Endodermal cell (in vitro differentiated cells): Measurements from ENCODE around the gene ARHGEF28. TPM values are rescaled to one million over a fixed set of nuclear protein-coding genes. Genes with fewer than 3 reads are reported as not detected.

Source experiments
- DNase-seq: peaks from one replicate; pipeline ENCODE4 v3.0.0-alpha.2; 2017
- H3K27ac ChIP-seq: 2 replicates; pipeline ENCODE4 v1.5.1; 2013; ENCODE audit warnings: mild to moderate bottlenecking, low read depth, low read length, moderate library complexity
- H3K27me3 ChIP-seq: 2 replicates; pipeline ENCODE4 v1.6.1; 2013; ENCODE audit warnings: mild to moderate bottlenecking, low read length, moderate library complexity; ENCODE audit not compliant: insufficient read depth, control insufficient read depth, poor library complexity, severe bottlenecking
- H3K36me3 ChIP-seq: 2 replicates; pipeline ENCODE4 v1.7.0; 2013; ENCODE audit warnings: mild to moderate bottlenecking, low read length, moderate library complexity; ENCODE audit not compliant: control insufficient read depth, insufficient read depth
- H3K4me1 ChIP-seq: one replicate; pipeline ENCODE4 v1.7.0; 2013; ENCODE audit warnings: low read length; ENCODE audit not compliant: control insufficient read depth, insufficient read depth
- H3K4me3 ChIP-seq: 2 replicates; pipeline ENCODE4 v1.5.1; 2013; ENCODE audit warnings: mild to moderate bottlenecking, low read length, moderate library complexity
- H3K9ac ChIP-seq: 2 replicates; pipeline ENCODE4 v1.6.1; 2013; ENCODE audit warnings: mild to moderate bottlenecking, low read length, moderate library complexity; ENCODE audit not compliant: poor library complexity, severe bottlenecking; ENCODE audit errors: extremely low read depth
- H3K9me3 ChIP-seq: 2 replicates; pipeline ENCODE4 v1.6.1; 2013; ENCODE audit warnings: mild to moderate bottlenecking, low read length, moderate library complexity; ENCODE audit not compliant: control insufficient read depth
- H3K27ac Mint-ChIP-seq: 2 replicates; pipeline ENCODE4 v1.8.0; 2020; ENCODE audit warnings: mixed read lengths
- H3K27me3 Mint-ChIP-seq: 2 replicates; pipeline ENCODE4 v1.8.0; 2021; ENCODE audit warnings: mild to moderate bottlenecking, mixed read lengths; ENCODE audit not compliant: insufficient read depth
- H3K36me3 Mint-ChIP-seq: 2 replicates; pipeline ENCODE4 v1.8.0; 2020; ENCODE audit warnings: low read depth, mixed read lengths
- H3K4me1 Mint-ChIP-seq: 2 replicates; pipeline ENCODE4 v1.8.0; 2020; ENCODE audit warnings: mixed read lengths
- H3K4me3 Mint-ChIP-seq: 2 replicates; pipeline ENCODE4 v1.8.0; 2020; ENCODE audit warnings: mild to moderate bottlenecking, moderate library complexity, mixed read lengths
- H3K9me3 Mint-ChIP-seq: 2 replicates; pipeline ENCODE4 v1.8.0; 2020; ENCODE audit warnings: mild to moderate bottlenecking, mixed read lengths
- CTCF ChIP-seq: fragments of 200-600 bp; sonication (generic); conservative IDR thresholded peaks from 2 replicates; pipeline ENCODE4 v1.5.0; 2021; ENCODE audit warnings: antibody characterized with exemption, mild to moderate bottlenecking
- whole genome bisulfite sequencing, 2 experiments: methylation state at CpG; one replicate each; pipeline versions ENCODE4 v1.1.5 to v1.1.7; 2013; ENCODE audit warnings: missing lambda C conversion rate in 2 of 2, mixed read lengths in 1 of 2; ENCODE audit not compliant: insufficient coverage in 1 of 2, insufficient read length in 1 of 2; 5-methylcytosine and 5-hydroxymethylcytosine counted together
- total RNA-seq, 2 donors: library from RNA; stranded (reverse); fragmentation: NEBNext Ultra II Directional in 1 of 2; extraction: Animal tissue kit (Norgen Biotek cat#: 25700) in 1 of 2; gene quantifications; 2 replicates in 1 of 2; 3 replicates in 1 of 2; pipeline ENCODE4 v1.2.1, GENCODE V29; 2021

The ARHGEF28 gene
- total RNA-seq, 2 donors from 2014 or later = 0.92 to 1.2 TPM

GRCh38 chr5:73942783-73943182 is 316.8 kb downstream of the ARHGEF28 start:
- Histone ChIP-seq H3K27me3 (no peaks in the 10 kb centered on the region), H3K27ac (no peak overlapping the region), H3K9ac (no peak overlapping the region), H3K36me3 (no peaks in the 10 kb centered on the region), H3K4me1 (no peaks in the 10 kb centered on the region), H3K4me3 (no peak overlapping the region), H3K9me3 (peaks cover 7% of the 10 kb centered on the region)
- no peaks in the 10 kb centered on the region for H3K9me3 Mint-ChIP-seq
- H3K27me3 Mint-ChIP-seq = no peaks in the 10 kb centered on the region
- H3K36me3 Mint-ChIP-seq = no peaks in the 10 kb centered on the region
- H3K4me1 Mint-ChIP-seq = no peaks in the 10 kb centered on the region
- no peak for TF ChIP-seq CTCF
- 93 to 100% methylated on average over 1 of the region's 1 CpG for WGBS, 2 experiments
- H3K4me3 Mint-ChIP-seq = no peak overlapping the region
- no peak overlapping the region for H3K27ac Mint-ChIP-seq
- no peak for DNase-seq

GRCh38 chr5:73943397-73943796 is 317.4 kb downstream of the ARHGEF28 start:
- Mint-ChIP-seq H3K4me1 (no peaks in the 10 kb centered on the region), H3K27me3 (no peaks in the 10 kb centered on the region), H3K27ac (no peak overlapping the region), H3K9me3 (no peaks in the 10 kb centered on the region), H3K36me3 (no peaks in the 10 kb centered on the region), H3K4me3 (no peak overlapping the region)
- peaks cover 7% of the 10 kb centered on the region for H3K9me3 ChIP-seq
- H3K4me1 ChIP-seq = no peaks in the 10 kb centered on the region
- H3K27me3 ChIP-seq = no peaks in the 10 kb centered on the region
- H3K36me3 ChIP-seq = no peaks in the 10 kb centered on the region
- no peak overlapping the region for H3K27ac ChIP-seq
- WGBS, 2 experiments = 83% methylated on average over 1 of the region's 1 CpG; no CpG with 5 or more reads in 1 of the 2 experiments
- no peak overlapping the region for H3K9ac ChIP-seq
- no peak for DNase-seq
- no peak overlapping the region for H3K4me3 ChIP-seq
- no peak for TF ChIP-seq CTCF

DNA sequence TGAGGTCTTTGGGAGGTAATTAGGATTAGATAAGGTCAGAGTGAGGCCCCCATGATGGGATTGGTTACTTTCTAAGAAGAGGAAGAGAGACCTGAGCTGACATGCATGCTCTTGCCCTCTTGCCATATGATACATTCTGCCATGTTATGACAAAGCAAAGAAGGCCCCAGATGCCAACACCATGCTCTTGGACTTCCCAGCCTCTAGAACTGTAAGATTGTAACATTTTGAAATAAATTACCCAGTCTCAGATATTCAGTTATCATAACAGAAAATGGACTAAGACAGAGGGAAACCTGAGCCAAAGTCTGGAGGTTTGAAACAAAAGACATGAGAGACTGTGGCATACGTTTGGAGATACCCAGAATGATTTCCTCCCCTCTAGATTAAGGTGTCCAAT is 318.6 kb downstream of the ARHGEF28 start:
- H3K27ac Mint-ChIP-seq = no peak overlapping the region
- no peaks in the 10 kb centered on the region for H3K36me3 ChIP-seq
- no peak overlapping the region for H3K9ac ChIP-seq
- TF ChIP-seq CTCF = no peak
- no peak overlapping the region for H3K27ac ChIP-seq
- no peaks in the 10 kb centered on the region for H3K4me1 ChIP-seq
- no peaks in the 10 kb centered on the region for H3K27me3 Mint-ChIP-seq
- no peaks in the 10 kb centered on the region for H3K4me1 Mint-ChIP-seq
- DNase-seq = no peak
- H3K27me3 ChIP-seq = no peaks in the 10 kb centered on the region
- 100% methylated on average over 1 of the region's 1 CpG; no CpG with 5 or more reads in 1 of the 2 experiments for WGBS, 2 experiments
- H3K36me3 Mint-ChIP-seq = no peaks in the 10 kb centered on the region
- H3K4me3 Mint-ChIP-seq = no peak overlapping the region
- no peaks in the 10 kb centered on the region for H3K9me3 Mint-ChIP-seq
- H3K4me3 ChIP-seq = no peak overlapping the region
- peaks cover 7% of the 10 kb centered on the region for H3K9me3 ChIP-seq
